HK-2 (cell line): ENCODE measurements around the gene ELMO1.

ENCODE experiments used
- DNase-seq: peaks from one replicate; pipeline ENCODE4 v3.0.0-alpha.2; 2018; ENCODE audit not compliant: unreplicated experiment

ELMO1 gene

DNA sequence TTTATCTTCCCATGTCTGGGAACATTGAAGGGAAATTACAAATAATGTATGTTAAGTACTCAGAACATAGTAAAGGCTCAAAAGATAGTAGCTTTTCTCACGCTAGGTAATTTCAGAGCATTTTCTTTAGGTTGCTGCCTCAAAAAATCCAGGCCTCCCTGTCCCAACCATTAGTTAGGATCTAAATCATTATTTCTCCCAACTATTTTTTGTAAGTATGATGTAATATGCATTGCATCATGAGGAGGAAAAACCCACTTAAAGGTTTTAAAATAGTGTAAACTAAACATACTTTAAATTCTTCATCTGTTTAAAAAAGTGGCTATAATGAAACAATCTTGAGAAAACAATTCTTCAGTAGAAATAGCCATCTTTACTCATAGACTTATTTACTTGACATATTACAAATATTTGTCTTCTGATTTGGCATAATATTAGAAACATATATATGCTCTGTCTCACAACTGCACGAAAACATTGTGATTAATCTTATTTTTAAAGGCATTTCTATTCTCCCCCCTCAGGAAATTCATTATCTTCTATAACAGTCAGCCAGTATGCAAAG lies 329.3 kb downstream of the ELMO1 start:
- DNase-seq = no peak

DNA sequence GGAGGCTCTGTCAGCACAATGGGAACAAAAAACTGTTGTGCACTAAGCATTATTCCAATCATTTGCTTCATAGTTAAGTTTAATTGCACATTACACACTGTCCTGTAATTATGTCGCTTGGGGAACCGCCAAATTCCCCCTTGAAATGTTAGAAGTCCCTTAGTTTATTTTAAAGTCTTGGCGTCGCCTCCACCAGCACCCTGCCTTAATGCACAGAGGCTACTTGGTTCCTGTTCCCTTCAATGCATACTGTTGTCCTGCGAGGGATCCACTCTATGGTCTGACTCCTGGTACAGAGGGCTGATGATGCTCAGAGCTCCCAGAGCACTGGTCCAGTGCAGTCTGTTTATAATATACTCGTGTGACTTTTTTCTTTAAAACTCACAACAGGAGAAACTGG lies 330.7 kb downstream of the ELMO1 start:
- DNase-seq = no peak

DNA sequence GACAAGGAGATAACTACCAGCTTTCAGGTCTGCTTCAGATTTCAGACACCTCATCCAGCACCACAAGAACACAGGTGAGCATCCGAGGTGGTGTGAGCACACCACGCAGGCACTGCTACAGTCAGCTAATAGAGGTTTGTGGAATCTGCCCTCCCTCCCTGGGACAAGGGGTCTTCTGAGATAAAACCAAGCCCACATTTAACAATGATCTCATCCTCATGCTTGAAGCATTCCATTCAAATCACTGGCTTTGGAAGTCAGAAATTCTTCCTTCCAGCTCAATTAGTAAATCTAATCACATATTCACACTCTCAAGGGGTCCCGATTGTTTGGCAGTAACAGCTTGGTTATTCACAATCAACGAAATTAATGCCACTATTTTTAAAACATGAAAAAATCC lies 331.4 kb downstream of the ELMO1 start:
- DNase-seq = no peak

DNA sequence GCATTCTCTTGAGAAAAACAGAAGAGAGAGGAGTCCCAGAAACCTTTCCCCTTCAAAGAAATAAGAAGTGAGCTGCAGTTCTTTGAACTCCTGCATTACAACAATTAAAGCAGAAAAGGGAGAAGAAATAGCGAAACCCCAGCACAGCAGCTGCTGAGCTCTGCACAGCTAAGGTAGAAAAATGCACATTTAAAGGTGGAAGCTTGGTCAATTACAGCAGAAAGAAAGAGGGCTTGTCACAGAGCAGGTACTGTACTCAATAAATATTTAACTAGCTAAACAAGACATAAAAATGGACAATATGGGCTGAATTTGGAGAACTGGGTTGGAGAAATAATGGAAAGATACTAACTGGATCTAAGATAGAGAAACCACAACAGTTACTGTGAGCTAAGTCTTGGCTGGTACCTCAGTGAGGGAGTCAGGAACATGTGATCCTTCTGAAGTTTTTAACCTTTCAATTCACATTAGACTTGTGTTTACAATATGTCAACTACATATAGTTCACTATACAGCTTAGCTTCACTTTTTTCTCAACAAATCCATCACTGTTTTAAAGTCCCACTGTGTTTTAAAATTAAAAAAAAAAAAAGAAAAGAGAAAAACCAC lies 332.5 kb downstream of the ELMO1 start:
- no peak for DNase-seq

DNA sequence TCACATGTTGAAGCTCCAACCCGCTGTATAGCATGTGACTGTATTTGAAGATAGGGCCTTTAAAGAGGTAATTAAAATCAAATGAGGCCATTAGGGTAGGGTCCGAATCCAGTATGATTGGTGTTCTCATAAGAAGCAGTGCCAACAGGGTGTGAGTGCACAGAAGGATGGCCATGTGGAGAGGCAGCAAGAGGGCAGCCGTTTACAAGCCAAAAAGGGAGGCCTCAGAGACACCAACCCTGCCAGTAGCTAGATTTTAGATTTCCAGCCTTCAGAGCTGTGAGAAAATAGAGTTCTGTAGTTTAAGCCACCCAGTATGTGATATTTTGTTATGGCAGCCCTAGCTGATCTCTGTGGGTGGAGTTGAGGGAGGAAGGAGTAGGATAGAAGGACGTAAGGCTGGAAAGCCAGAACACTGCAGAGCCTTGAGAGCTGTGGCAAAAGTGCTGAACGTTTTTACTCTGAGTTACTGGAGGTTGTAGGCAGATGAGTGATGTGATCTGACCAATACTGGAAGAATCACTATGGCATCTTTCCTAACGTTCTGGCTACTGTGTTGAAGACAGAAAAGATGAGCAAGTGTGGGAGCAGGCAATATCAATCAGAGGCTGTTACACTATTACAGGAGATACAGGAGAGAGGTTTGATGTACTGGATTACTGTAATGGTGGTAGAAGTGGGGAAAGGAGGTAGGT lies 334.9 kb downstream of the ELMO1 start:
- no peak for DNase-seq

DNA sequence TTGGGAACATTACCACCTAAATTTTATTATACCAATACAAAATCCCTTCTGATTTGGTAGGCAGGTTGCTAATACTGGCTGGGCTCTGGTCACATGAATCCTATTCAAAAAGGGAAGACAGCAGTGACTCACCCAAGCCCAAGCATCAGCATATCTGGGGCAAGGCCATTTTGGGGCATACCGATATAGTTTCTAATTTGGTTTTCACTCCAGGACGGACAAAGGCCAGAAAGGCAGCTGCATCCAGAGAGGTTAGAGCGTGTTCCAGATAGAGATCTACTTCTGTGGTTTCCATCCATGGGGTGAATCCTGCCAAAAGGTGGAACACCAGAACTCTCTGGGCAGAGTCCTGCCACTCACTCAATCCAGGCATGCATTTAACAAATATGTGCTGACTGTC lies 335.8 kb downstream of the ELMO1 start:
- no peak for DNase-seq

DNA sequence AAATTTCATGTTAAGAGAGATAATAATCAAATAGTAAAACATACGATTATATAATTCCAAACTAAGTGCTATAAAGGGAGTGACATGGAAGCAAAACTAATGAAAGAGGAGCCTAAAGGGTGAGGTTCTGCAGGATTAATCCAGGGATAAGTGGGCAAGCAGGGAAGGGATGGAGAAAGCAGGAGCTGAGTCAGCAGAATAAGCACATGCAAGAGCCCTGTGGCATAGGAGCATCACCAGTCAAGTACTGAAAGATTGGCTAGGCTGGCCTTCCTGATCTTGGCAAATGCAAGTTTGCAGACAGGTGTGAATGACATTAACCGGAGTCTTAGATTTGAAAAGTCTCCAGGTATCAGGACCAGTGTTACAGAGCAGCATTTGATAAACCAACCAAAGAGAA lies 336.4 kb downstream of the ELMO1 start:
- DNase-seq = no peak

DNA sequence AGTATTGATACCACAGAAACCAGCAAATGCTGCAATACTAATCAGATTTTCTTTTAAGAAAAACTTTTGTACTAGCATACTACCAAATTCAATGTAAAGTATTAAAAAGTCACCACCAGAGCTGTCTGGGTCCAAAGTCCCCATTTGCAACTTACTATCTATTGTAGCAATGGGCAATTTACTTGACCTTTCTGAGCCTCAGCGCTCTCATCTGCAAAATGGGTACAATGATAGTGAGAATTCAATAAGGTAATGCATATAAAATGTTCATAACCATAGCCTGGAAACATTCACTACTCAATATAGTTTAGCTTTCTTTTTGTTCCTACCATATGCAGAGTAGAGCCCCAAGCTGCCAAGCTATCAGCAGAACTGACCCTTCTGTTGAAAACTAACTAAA lies 337.2 kb downstream of the ELMO1 start:
- DNase-seq = no peak

DNA sequence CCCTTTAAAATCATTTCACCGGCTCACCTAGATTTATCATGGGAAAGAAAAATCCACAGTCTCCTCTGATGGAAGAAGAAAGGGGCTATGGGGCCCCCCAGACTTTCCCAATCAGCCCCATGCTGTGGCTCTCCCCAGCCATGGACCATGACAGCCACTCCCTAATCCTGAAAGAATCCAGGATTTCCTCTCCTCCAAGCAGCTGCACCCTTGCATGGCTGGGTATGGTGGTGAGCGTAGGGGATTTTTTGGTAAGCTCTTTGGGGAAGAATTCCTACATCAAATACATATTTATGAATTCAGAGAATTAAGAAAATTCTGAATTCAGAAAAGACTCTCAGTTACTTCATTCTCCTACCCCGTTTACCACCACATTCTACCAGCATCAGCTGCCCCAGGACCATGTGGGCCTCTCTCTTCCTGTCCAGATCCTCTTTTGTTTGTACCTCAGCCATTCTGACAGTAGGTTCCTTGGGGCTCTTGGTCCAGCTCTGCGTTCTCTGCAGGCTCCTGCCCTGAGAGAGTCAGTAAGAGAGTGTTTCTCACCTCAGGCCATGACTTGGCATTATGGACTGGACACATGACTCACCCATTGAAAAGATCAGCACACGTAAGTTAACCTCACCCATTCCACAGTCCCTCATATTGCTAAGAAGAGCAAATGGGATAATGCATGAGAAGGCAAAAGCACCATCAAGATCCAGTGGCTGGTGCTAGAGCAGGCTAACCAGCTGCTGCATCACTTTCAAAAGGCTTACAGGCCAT lies 337.8 kb downstream of the ELMO1 start:
- DNase-seq = no peak

DNA sequence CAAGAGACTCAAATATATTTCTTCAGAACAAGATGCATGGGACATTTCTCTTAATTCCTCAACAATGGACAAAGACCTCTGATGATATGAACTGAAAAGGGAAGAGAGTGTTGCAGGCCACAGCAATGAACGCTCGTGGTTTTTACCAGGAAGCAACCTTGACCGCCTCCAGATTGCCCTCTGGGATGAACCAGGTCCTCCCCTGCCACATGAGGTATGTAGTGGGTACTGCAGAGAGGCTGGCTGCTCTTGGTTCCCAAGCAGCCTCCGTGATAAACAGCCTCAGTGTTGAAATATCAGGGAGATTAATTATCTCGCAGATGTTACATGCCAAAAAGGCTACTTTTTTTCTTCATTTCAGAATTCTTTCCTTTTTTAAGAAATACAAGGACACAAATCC lies 338.8 kb downstream of the ELMO1 start:
- no peak for DNase-seq

DNA sequence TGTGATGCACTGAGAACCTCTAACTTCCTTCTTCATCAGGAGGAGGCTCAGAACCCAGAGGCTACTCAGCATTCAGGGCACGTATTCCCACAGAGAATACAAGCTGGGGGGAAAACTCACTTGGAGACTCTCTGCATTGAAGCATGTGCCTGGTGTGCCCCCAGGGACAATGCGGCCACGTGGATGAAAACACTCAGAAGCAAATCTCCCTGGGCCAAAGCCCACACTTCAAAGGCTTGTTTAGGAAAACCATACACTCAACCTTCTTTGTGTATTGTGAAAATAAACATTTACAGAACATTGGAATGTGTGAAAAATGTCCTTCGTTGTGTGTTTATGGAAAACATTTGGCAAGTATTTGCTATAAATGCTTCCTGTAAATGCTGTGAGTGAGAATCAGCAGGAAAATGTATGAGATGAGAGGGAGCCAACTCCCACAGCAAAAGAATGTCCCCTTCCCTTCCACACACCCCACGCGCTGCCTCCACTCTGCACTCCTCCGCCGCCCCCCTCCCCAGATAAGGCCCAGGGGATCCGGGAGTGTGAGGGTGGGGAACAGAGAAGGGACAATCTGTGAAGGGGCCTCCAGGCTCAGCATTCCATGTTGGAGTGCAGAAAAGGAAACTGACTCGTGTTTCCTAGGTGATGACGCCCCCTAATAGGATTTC lies 339.5 kb downstream of the ELMO1 start:
- no peak for DNase-seq

DNA sequence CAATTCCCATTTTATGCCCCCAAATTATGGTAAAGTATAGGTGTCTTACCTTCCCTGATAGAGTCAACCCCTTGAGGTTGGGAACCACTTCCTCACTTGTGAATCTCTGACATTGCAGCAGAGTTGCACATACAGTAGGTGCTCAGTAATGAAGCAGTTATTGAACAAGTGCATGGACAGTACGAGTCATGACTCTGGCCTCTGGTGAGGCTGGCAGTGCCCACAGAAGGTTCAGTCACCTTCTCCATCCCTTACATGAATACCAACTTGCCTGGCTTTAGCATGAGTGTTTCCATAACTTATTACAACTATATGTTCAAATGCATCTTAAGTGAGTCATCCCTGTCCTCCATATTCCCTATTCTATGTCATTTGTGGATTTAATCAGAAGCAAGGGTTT lies 340.0 kb downstream of the ELMO1 start:
- DNase-seq = no peak

DNA sequence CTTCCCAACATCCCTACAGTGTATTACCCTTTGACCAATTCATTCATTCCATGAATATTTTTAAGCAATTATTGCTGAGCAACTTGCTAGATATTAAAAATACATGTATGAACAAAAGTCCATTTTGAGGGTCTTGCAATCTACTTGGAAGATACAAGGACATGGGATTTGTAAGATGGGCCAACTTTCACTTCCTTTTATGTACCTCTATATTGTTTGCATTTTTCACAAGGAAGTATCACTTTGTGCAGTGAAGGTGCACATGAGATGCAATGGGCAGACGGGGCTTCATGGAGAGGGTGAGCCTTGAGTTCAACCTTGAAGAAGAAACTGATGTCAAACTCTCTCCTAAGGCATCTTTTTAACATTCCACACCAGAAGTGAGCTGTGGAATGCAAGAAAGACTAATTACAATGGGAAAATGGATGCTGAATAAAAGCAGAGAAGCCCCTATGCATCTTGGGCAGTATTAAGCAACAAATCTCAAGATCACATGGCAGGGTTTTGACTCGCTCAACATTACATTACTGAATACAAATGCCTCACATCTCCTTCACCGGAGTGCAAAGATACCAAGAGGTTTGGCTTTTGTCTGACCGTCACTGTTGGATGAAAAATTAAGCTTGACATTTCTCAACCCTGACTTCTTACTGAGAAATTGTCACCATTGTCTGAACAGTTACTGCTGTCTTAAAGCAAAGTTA lies 341.5 kb downstream of the ELMO1 start:
- no peak for DNase-seq

DNA sequence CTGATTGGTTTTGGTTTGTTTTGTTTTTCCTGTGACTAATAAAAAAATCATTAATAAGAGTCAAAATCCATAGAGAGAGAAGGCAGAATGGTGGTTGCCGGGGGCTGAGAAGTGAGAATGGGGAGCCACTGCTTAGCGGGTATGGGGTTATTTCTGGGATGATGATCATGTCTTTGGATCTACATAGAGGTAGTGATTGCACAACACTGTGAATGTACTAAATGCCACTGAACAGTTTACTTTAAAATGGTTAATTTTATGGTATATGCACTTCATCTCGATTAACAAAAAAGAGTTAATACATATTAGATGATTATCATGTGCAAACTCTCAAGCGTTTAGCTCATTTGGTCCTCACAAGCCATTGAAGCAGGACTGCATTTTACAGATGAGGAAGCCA lies 342.9 kb downstream of the ELMO1 start:
- no peak for DNase-seq

DNA sequence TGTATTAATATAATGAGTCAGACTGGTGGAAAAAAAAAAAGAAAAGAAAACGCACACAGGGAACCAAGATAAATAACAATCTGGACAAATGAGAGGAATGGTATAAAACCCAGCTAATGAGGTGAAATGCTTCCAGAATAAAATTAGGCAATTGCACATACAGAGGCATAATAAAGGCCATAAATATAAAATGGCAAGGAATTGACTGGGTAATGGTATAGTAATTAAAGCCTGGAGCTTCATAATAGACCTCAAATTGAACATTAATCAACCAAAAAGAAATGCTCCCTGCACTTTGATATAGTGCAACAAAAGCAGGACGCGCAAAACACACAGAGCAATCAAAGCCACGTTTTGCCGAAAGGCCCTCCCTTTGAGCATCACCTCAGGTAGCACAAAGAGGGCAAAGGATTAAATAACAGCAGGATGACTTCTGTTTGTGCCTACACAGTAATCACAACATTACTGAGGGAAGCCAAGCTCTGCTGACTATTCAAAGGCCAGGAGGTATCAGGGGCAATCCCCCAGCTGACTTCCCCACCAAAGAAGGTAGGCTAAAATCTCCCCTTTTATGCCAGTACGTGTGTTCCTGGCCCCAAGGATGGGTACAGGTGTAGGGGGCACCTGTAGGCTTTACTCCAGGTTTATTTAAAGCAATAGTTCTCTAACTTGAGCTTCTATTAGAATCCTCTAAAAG lies 343.7 kb downstream of the ELMO1 start:
- no peak for DNase-seq

DNA sequence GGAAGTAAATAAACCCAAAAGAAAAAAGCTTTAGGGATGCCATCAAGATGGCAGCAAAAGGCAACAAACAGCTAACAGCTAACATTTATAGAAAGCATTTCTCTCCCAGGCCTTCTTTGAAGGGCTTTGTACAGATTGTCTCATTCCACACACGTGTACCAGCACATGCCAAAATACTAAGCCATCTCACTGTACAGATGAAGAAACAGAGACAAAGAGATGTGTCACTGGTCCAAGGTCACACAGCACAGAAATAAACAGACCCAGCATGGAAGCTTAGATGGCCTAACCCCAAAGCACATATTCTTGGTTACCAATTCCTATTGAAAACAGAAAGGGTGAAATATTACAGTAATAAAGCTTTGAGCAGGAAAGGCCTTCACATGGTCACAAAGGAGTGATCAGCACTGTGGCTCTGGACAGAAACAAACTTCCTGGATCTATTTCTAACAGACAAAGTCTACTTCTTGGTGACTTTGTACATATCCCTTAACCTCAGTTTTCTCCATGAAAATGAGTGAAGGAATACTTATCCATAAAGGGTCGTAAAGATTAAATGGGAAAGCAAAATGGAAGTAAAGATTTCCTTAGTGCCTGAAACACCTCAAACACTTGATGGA lies 346.0 kb downstream of the ELMO1 start:
- no peak for DNase-seq

DNA sequence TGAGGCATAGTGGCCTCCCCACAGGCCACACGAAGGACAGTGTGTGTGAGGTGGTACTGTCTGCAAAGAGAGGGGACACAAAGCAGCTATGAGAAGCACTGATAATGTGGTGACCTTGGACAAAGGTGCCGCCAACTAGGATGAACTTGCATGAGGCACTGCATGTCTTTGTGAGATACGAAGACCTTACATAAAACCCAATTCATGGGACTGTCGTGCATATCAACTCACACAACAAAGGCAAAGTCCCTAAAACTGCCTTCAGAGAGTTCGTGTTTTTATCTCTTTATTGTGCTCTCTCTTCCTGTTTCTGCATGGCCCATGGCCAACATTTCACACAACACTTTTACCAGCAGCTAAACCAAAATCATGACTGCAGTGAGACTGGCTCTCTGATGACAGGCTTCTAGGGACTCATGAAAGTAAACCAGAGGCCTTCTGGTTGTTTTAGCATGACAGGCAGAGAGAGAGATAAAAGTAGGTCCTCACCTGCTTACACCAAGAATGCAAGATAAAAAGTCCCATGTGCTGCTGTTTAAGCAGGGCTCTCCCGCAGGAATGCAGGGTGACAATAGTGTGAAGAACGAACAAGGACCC lies 347.8 kb downstream of the ELMO1 start:
- DNase-seq = no peak

DNA sequence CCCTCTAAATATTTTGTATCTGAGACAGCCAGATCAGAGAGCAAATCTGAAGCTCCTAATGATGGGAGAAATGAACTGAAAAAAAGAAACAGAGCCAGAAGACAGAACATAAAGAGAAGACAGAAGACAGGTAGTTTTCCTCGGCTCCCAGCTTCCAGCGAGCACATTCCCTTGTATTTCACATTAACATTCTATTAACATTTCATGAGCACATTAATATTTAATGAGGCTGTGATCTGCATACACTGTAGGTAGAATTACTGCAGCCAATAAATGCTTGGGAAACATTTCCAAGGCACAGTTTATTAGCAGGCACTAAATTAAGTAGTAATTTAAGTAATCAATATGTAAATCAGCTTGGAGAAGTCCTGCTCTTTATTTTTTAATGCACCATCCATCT lies 349.9 kb downstream of the ELMO1 start:
- DNase-seq = no peak

DNA sequence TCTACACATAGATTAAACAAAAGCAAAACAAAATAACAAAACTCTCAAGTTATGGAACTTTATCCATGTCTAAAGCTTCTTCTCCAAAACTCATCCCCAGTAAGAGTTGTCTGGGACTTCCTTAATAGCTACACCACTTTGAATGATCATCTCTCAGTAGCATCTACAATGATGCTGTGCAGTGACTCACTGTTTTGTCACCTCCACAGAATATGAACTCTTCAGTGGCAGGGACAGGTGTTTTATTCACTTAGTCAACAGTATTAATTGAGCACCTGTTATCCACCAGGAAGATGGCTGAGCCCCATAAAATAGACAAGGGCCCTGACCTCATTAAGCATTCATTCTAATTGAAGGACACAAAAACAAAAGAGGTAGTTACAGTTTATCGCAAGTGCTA lies 350.7 kb downstream of the ELMO1 start:
- DNase-seq = no peak

DNA sequence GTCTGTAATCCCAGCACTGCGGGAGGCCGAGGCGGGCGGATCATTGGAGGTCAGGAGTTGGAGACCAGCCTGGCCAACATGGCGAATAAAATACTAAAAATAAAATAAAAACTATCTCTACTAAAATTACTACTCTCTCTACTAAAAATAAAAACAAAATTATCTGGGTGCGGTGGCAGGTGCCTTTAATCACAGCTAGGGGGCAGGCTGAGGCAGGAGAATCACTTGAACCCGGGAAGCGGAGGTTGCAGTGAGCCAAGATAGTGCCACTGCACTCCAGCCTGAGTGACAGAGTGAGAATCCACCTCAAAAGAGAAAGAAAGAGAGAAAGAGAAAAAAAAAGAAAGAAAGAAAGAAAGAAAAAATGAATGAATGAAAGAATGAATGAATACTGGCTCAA lies 351.4 kb downstream of the ELMO1 start:
- no peak for DNase-seq
